Hematopoietic multipotent progenitor cell treated with erythropoietin and hydrocortisone succinate and interleukin-3 and kit ligand, for 6 days (in vitro differentiated cells): ENCODE measurements around the gene NTN1.

Experiments used
- DNase-seq: peaks from one replicate; pipeline ENCODE4 v3.0.0-alpha.2; 2015

Gene NTN1

DNA sequence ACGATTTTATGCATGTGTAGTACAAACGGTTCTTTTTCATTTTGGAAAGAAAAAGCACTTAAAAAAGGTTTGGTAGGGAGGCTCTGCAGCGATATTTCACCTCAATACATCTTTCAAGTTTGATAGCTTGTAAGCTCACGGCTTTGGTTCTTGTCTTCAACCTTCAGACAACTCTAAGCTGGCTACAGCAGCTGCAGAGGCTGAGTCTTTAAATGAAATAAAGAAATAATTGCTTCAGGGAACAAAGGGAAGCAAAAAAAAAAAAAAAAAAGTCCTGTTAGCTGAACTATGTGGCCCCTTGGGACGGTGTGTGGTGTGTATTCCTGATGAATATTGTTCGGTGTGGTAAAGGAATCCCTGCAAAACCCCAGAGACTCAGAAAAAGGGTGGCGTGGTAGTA lies 265.1 kb downstream of the NTN1 start:
- DNase-seq, result no peak

- no peak for DNase-seq
Measured at GRCh38 chr17:9287306-9287705, 266.0 kb downstream of the NTN1 start.

- no peak for DNase-seq
Measured at GRCh38 chr17:9290226-9290613, 268.9 kb downstream of the NTN1 start.

DNA sequence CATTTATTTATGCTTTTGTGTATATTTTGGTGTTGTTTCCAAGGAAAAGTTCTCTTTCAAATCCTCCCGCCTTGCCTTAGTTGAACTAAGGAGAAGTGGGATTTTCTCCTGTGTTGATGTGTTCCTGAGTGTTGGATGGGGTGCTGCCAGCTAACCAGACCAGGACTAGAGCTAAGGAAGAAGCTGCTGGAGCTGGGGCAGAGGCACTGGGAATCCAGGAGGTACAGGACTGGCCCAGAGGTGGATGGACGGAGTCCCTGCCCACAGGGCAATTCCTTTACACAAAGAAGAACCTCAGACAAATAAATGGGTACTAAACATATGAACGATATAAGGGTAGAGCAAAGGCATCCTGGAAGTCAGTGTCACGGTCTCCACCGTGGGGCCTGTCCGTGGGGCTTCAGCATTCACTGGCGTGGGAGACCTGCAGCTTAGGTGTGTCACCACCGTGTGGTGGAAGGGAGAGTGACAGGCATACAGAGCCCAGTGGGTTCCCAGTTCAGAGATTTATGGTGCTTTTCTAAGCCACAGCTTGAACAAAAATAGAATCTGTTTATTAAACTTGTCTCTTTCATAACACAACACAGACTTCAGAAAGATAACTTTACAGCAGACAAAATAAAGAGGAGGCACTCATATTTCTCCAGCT lies 270.7 kb downstream of the NTN1 start:
- peak; percentile 62 for DNase-seq

DNA sequence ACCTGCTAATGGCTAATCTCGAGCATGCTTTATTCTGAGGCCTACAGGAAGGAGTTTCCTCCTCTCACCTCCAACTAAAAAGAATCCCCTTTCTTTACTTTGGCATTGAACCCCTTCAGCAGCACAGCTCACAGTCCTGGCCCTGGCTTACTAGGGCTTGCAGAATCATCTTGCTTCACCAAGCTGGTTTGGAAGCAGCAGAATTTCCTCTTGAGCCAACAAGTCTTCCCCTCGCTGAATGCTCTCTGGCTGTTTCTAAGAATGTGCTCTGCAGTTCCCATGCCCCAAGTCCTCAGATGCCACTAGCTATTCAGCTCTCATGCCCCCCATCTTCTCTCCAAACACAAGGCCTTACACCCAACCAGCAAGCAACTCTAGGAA lies 271.2 kb downstream of the NTN1 start:
- no peak for DNase-seq
